Mesendoderm (in vitro differentiated cells): ENCODE results near the gene SNX8.

Source experiments
- DNase-seq: peaks from one replicate; pipeline ENCODE4 v3.0.0; 2013
- H2AK5ac ChIP-seq: 2 replicates; pipeline ENCODE4 v1.6.1; 2013; ENCODE audit warnings: low read length, inconsistent platforms
- H2BK120ac ChIP-seq: 2 replicates; pipeline ENCODE4 v1.6.1; 2013; ENCODE audit warnings: low read depth, mild to moderate bottlenecking, low read length, moderate library complexity, mixed read lengths
- H2BK15ac ChIP-seq: replicated peaks from 2 replicates; pipeline ENCODE4 v1.6.1; 2013; ENCODE audit warnings: low read depth, mild to moderate bottlenecking, moderate library complexity
- H2BK5ac ChIP-seq: 2 replicates; pipeline ENCODE4 v1.6.1; 2013; ENCODE audit warnings: low read length, inconsistent platforms
- H3K18ac ChIP-seq: 2 replicates; pipeline ENCODE4 v1.6.1; 2013; ENCODE audit warnings: mild to moderate bottlenecking, low read length, mixed read lengths
- H3K23ac ChIP-seq: one replicate; pipeline ENCODE4 v1.6.1; 2013; ENCODE audit warnings: low read length
- H3K27ac ChIP-seq: 2 replicates; pipeline ENCODE4 v1.5.1; 2013; ENCODE audit warnings: low read depth, mild to moderate bottlenecking, inconsistent platforms, low read length, moderate library complexity
- H3K27me3 ChIP-seq: 2 replicates; pipeline ENCODE4 v1.6.1; 2013; ENCODE audit warnings: low read length, control low read depth, mild to moderate bottlenecking, inconsistent platforms; ENCODE audit not compliant: insufficient read depth, poor library complexity
- H3K36me3 ChIP-seq: 2 replicates; pipeline ENCODE4 v1.6.1; 2013; ENCODE audit warnings: low read length, inconsistent platforms; ENCODE audit not compliant: control insufficient read depth, insufficient read depth
- H3K4ac ChIP-seq: one replicate; pipeline ENCODE4 v1.6.1; 2013; ENCODE audit warnings: low read depth, mild to moderate bottlenecking, low read length, moderate library complexity
- H3K4me1 ChIP-seq: 2 replicates; pipeline ENCODE4 v1.6.1; 2013; ENCODE audit warnings: low read depth, low read length, inconsistent platforms; ENCODE audit not compliant: control insufficient read depth
- H3K4me2 ChIP-seq: 2 replicates; pipeline ENCODE4 v1.6.1; 2013; ENCODE audit warnings: low read length
- H3K4me3 ChIP-seq: 2 replicates; pipeline ENCODE4 v1.5.1; 2013; ENCODE audit warnings: mild to moderate bottlenecking, low read length
- H3K56ac ChIP-seq: one replicate; pipeline ENCODE4 v1.6.1; 2013; ENCODE audit warnings: low read length
- H3K79me1 ChIP-seq: 2 replicates; pipeline ENCODE4 v1.6.1; 2013; ENCODE audit warnings: low read length, inconsistent platforms
- H3K79me2 ChIP-seq: 2 replicates; pipeline ENCODE4 v1.6.1; 2013; ENCODE audit warnings: mild to moderate bottlenecking, low read length; ENCODE audit not compliant: control insufficient read depth, insufficient read depth
- H3K9ac ChIP-seq: 2 replicates; pipeline ENCODE4 v1.6.1; 2013; ENCODE audit warnings: low read length, inconsistent platforms
- H4K5ac ChIP-seq: one replicate; pipeline ENCODE4 v1.6.1; 2013; ENCODE audit warnings: low read length
- H4K8ac ChIP-seq: one replicate; pipeline ENCODE4 v1.6.1; 2013; ENCODE audit warnings: low read depth, mild to moderate bottlenecking, control low read depth, low read length, moderate library complexity
- WGBS: extraction: QIAGEN DNeasy Blood & Tissue Kit; methylation state at CpG from one replicate; pipeline ENCODE4 v1.1.7; 2013; ENCODE audit warnings: low lambda C conversion rate, missing lambda C conversion rate; ENCODE audit not compliant: insufficient coverage; ENCODE audit errors: extremely low coverage; 5-methylcytosine and 5-hydroxymethylcytosine counted together

The SNX8 gene

GRCh38 chr7:2259480-2259879, 54.8 kb downstream of the SNX8 start:
- WGBS, result no CpG with 5 or more reads among the region's 9 CpGs
- Histone ChIP-seq H3K18ac (no peak overlapping the region), H2BK120ac (no peak overlapping the region), H3K4me1 (no peaks in the 10 kb centered on the region), H2AK5ac (no peak overlapping the region), H3K9ac (no peak overlapping the region), H3K79me1 (no peaks in the 10 kb centered on the region), H3K56ac (no peak overlapping the region), H2BK15ac (no peak overlapping the region), H3K23ac (no peak overlapping the region), H2BK5ac (no peak overlapping the region), H3K4me2 (no peak overlapping the region), H4K5ac (no peak overlapping the region), H3K4ac (no peak overlapping the region), H3K27ac (no peak overlapping the region), H3K4me3 (no peak overlapping the region), H3K36me3 (no peaks in the 10 kb centered on the region), H4K8ac (no peak overlapping the region), H3K27me3 (no peaks in the 10 kb centered on the region), H3K79me2 (no peaks in the 10 kb centered on the region)
- no peak for DNase-seq

GRCh38 chr7:2258661-2259365, 55.4 kb downstream of the SNX8 start:
- H2BK120ac ChIP-seq, result no peak overlapping the region
- H3K27me3 ChIP-seq, result no peaks in the 10 kb centered on the region
- H4K8ac ChIP-seq, result no peak overlapping the region
- H4K5ac ChIP-seq, result no peak overlapping the region
- no peak overlapping the region for H3K18ac ChIP-seq
- no peaks in the 10 kb centered on the region for H3K79me2 ChIP-seq
- no peak for DNase-seq
- no CpG with 5 or more reads among the region's 34 CpGs for WGBS
- H3K23ac ChIP-seq, result no peak overlapping the region
- H2BK15ac ChIP-seq, result no peak overlapping the region
- H3K36me3 ChIP-seq, result no peaks in the 10 kb centered on the region
- H2BK5ac ChIP-seq, result no peak overlapping the region
- no peak overlapping the region for H3K4ac ChIP-seq
- no peaks in the 10 kb centered on the region for H3K4me1 ChIP-seq
- H3K9ac ChIP-seq, result no peak overlapping the region
- H3K79me1 ChIP-seq, result no peaks in the 10 kb centered on the region
- H3K4me2 ChIP-seq, result no peak overlapping the region
- no peak overlapping the region for H3K56ac ChIP-seq
- no peak overlapping the region for H3K4me3 ChIP-seq
- no peak overlapping the region for H3K27ac ChIP-seq
- H2AK5ac ChIP-seq, result no peak overlapping the region

- no CpG with 5 or more reads among the region's 17 CpGs for WGBS
- H2BK120ac ChIP-seq, result no peak overlapping the region
Measured at GRCh38 chr7:2257651-2258050, 56.6 kb downstream of the SNX8 start.

GRCh38 chr7:2257046-2257551, 57.1 kb downstream of the SNX8 start:
- no peaks in the 10 kb centered on the region for H3K27me3 ChIP-seq
- H3K4ac ChIP-seq, result no peak overlapping the region
- no peak overlapping the region for H2BK5ac ChIP-seq
- H2BK120ac ChIP-seq, result no peak overlapping the region
- no peak overlapping the region for H4K5ac ChIP-seq
- H3K4me1 ChIP-seq, result no peaks in the 10 kb centered on the region
- H3K23ac ChIP-seq, result no peak overlapping the region
- no peaks in the 10 kb centered on the region for H3K79me2 ChIP-seq
- no peak for DNase-seq
- no peak overlapping the region for H3K56ac ChIP-seq
- WGBS, result no CpG with 5 or more reads among the region's 38 CpGs
- no peaks in the 10 kb centered on the region for H3K79me1 ChIP-seq
- no peak overlapping the region for H3K18ac ChIP-seq
- H3K4me2 ChIP-seq, result no peak overlapping the region
- H2AK5ac ChIP-seq, result no peak overlapping the region
- no peak overlapping the region for H4K8ac ChIP-seq
- H3K4me3 ChIP-seq, result no peak overlapping the region
- H3K36me3 ChIP-seq, result no peaks in the 10 kb centered on the region
- H2BK15ac ChIP-seq, result no peak overlapping the region
- H3K9ac ChIP-seq, result no peak overlapping the region
- no peak overlapping the region for H3K27ac ChIP-seq

More at GRCh38 chr7:2257651-2258050, 56.6 kb downstream of the SNX8 start:
- no peak overlapping the region for H3K4ac ChIP-seq
- no peak overlapping the region for H2BK5ac ChIP-seq
- no peaks in the 10 kb centered on the region for H3K79me1 ChIP-seq
- no peaks in the 10 kb centered on the region for H3K79me2 ChIP-seq
- H3K27me3 ChIP-seq, result no peaks in the 10 kb centered on the region
- H2AK5ac ChIP-seq, result no peak overlapping the region
- H3K4me2 ChIP-seq, result no peak overlapping the region
- H3K4me1 ChIP-seq, result no peaks in the 10 kb centered on the region
- H2BK15ac ChIP-seq, result no peak overlapping the region
- H3K23ac ChIP-seq, result no peak overlapping the region
- H3K18ac ChIP-seq, result no peak overlapping the region
- H3K4me3 ChIP-seq, result no peak overlapping the region
- H3K36me3 ChIP-seq, result no peaks in the 10 kb centered on the region
- H3K9ac ChIP-seq, result no peak overlapping the region
- H3K56ac ChIP-seq, result no peak overlapping the region
- no peak for DNase-seq
- H4K5ac ChIP-seq, result no peak overlapping the region
- no peak overlapping the region for H3K27ac ChIP-seq
- no peak overlapping the region for H4K8ac ChIP-seq

- Histone ChIP-seq H2BK120ac (no peak overlapping the region), H3K4me1 (no peaks in the 10 kb centered on the region), H3K27me3 (no peaks in the 10 kb centered on the region), H2BK5ac (no peak overlapping the region), H2AK5ac (no peak overlapping the region), H3K79me2 (no peaks in the 10 kb centered on the region), H3K9ac (no peak overlapping the region), H3K27ac (no peak overlapping the region), H3K79me1 (no peaks in the 10 kb centered on the region), H3K36me3 (no peaks in the 10 kb centered on the region), H4K5ac (no peak overlapping the region), H2BK15ac (no peak overlapping the region), H3K18ac (no peak overlapping the region), H3K4me3 (no peak overlapping the region), H3K4ac (no peak overlapping the region), H3K4me2 (no peak overlapping the region), H3K23ac (no peak overlapping the region), H3K56ac (no peak overlapping the region), H4K8ac (no peak overlapping the region)
- DNase-seq, result no peak
- WGBS, result no CpG with 5 or more reads among the region's 44 CpGs
Measured at GRCh38 chr7:2256306-2257045, 57.8 kb downstream of the SNX8 start.
